HG02943 (cell line): ENCODE data around the gene CIDEC.
"Not testable (repeated sequence)": the region's sequence is repeated elsewhere in the genome, so short reads cannot be mapped to it uniquely, and the experiment has no call there.

Source experiments
- ATAC-seq: cut with Tn5 transposase; IDR thresholded peaks from one replicate; pipeline ENCODE4 v1.9.1; 2021; ENCODE audit warnings: mild to moderate bottlenecking, low read depth, moderate library complexity; ENCODE audit not compliant: unreplicated experiment

The CIDEC gene

DNA sequence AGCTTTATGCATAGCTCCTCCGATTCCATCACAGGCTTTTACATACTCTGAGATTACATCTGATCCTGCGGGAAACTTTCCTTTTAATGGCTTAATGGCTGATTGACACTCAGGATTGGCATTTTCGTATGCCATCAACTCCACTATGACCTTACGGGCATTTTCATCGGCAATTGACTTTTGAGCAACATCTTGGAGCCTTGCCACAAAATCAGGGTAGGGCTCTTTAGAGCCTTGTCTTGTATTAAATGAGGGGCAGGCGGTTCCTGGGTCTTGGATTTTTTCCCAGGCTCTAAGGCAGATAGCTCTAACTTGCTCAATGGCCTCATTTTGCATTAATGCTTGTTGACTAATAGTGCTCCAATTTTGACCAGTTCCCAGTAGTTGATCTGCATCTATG is 28.1 kb downstream of the CIDEC start:
- ATAC-seq = not testable (repeated sequence)

DNA sequence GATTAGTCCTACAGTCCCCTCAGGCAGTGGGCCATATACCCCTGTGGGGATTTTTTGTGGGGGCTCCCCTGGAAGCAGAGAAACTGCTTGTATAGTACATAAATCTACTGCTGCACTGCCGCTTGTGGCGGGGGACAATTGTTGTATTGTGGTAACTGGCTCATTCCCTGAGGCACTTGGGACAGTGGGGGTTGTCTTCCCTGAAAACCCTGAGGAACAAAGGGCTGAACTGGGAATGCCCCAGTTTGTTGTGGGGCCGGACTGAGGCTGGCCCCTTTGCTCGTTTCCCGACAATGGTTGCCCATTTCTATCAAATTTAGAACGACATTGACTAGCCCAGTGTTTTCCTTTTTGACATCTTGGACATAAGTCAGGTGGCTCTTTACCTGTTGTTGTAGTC is 28.7 kb downstream of the CIDEC start:
- not testable (repeated sequence) for ATAC-seq

GRCh38 chr3:9848860-9849259 is 31.2 kb downstream of the CIDEC start:
- not testable (repeated sequence) for ATAC-seq

DNA sequence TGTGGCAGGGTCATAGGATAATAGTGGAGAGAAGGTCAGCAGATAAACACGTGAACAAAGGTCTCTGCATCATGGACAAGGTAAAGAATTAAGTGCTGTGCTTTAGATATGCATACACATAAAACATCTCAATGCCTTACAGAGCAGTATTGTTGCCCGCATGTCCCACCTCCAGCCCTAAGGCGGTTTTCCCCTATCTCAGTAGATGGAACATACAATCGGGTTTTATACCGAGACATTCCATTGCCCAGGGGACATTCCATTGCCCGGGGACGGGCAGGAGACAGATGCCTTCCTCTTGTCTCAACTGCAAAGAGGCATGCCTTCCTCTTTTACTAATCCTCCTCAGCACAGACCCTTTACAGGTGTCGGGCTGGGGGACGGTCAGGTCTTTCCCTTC is 32.2 kb downstream of the CIDEC start:
- not testable (repeated sequence) for ATAC-seq

DNA sequence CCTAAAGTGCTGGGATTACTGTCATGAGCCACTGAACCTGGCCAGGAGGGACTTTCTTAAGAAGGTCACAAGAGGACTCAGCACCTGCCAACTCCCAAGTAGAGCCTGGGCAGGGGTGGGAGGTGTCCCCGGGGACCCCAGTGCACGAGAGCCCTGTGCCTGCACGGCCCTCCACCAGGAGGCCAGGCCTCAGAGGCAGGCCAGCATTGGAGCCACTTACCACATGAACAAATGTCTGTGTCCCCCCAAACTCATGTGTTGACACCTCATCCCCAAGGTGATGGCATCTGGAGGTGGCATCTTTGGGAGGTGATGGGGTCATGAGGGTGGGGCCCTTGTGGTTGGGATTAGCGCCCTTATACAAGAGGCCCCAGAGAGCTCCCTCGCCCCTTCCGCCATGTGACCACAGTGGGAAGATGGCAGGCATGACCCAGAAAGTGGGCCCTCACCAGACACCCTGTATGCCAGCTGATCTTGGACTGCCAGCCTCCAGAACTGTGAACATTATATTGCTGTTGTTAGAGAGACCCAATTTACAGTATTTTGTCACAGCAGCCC is 33.0 kb downstream of the CIDEC start:
- no peak for ATAC-seq

DNA sequence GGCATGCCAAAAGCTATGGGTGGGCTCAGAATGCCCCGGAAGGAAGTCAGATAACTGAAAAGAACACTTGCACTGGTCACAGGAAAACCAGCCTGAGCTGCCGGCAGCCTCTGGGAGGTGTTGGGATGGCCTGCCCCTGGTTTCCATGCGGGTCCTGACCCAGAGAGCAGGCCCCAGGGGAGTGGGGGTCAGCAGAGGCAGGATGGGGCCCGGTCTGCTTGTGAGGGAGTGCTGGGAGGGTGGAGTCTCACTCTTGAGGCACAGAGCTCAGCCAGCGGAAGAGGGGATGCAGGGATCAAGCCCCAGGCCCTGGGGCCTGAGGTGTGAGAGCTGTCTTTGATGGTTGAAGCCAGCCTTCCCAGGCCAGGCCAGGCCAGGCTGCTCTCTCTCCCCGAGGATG is 33.8 kb downstream of the CIDEC start:
- no peak for ATAC-seq

DNA sequence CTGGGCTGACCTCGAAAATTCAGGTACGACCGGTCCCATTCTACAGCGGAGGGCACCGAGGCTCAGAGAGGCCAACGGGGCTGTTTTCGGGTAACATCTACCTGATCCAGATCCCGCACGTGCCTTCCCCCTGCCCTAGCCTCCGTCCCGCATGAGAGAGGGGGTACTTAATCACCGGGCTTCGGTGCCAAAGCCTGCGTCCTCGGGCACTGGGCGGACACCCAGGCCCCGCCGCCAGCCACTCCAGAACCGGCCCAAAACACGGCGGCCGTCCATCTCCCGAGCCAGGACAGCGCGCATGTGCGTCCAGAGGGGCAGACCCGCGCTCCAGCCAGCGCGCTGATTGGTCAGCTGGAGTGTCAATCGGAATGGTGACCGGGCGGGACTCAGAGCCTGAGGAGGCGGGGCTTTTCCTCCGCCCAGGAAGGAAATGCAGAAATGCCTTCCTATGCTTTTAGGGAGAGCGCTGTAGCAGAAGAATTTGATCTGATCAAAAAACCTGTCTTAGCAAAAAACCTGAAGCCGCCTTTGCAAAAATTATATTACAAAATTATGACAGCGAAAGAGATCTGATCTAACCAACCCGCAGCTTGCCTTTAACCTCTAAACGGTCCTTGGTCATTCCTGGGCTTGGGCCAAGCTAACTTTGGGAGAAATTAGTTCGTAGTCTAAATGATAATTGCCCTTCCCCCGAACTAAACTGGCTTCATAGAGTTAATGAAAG is 36.2 kb downstream of the CIDEC start, which contains the start of gene RPUSD3:
TSS of gene RPUSD3 (minus strand) at position 294 of the 724 bp plus-strand sequence. CDS start at position 276, 18 bp downstream.
- peak; percentile 92 for ATAC-seq

- no peak for ATAC-seq
Measured at GRCh38 chr3:9841015-9841414, 39.0 kb downstream of the CIDEC start.

DNA sequence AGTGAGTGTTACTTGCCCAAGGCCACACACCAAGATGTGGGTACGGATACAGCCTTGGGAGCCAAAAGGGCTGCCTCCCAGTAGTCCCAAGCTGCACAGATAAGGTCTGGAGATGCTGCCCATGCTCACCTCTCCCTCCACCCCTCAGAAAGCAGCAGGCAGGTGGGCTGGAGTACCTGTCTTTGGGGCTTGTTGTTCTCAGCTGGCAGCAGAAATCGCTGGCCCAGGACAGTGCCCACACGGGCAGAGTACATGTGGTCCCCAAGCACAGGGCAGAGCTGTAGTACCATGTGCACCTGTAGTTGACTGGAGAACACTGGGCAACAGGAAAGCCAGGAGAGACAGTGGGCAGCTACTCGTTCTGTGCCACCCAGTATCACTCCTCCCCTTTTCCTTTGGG is 41.2 kb downstream of the CIDEC start:
- no peak for ATAC-seq

- no peak for ATAC-seq
Measured at GRCh38 chr3:9837701-9838582, 42.1 kb downstream of the CIDEC start.

DNA sequence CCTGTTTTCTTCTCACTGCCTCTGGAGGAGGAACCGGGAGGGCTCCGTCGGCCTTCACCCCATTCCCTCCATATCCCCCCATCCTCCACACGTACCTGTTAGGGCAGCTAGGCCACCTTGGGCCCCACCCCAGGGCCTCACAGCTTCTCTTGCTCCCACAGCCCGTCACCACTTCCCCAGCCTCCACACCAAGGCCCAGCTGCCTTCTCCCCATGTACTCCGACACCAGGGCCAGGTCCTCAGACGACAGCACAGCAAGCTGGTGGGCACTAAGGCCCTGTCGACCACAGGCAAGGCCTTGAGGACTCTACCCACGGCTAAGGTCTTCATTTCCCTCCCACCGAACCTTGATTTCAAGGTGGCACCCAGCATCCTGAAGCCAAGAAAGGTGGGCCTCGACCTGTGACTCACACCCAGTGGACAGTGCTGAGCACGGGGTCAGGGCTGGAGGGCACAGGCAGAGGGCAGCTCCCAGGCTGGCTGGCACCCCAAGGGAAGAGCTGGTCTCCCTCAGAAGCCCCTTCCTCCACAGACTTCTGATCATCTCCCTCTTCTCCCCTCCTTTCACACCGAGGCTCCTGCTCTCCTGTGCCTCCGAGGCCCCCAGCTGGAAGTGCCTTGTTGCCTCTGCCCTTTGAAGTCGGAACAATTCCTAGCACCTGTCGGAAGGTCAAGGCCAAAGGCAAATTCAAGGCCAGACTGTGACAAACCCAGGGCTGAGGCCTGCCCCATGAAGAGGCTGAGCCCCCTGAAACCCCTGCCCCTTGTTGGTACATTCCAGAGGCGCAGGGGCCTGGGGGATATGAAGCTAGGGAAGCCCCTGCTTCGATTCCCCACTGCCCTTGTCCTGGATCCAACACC is 45.3 kb downstream of the CIDEC start:
- no peak for ATAC-seq

DNA sequence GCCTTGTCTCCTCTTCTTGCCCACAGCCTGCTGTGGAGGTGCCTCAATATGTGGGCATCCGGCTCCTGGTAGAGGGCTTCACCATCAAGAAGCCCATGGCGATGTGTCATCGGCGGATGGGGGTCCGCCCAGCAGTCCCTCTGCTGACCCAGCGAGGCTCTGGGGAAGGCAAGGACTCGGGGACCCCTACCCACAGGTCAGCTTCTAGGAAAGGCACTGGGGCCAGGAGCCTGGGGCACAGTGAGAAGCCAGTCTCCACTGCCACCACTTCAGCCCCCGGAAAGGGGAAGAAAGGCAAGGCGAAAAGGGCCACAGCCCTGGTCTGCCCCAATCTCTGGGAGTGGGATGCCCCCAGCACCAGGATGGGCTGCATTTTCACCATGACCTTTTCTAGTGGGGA is 47.0 kb downstream of the CIDEC start:
- no peak for ATAC-seq

DNA sequence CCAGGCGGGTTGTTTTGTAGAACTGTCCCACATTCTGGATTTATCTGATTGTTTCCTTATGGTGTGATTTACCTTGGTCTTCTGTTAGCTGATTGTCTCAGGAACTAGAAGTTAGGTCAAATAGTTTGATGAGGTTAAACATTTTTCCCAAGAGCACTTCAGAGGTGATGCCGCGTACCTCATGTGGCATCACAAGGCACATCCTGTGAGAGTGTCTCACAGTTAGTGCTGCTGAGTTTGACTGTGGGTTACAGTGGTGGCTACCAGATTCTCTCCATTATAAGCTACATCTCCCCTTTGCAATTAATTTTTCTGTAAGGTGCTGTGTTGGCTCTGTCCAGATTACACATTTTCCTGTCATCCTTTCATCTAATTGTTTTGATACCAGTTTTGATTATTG is 48.8 kb downstream of the CIDEC start:
- ATAC-seq = no peak

- ATAC-seq = no peak
Measured at GRCh38 chr3:9828801-9829755, 51.0 kb downstream of the CIDEC start.

- ATAC-seq = no peak
Measured at GRCh38 chr3:9826815-9827573, 53.1 kb downstream of the CIDEC start.

GRCh38 chr3:9825451-9826040 is 54.5 kb downstream of the CIDEC start:
- ATAC-seq = no peak

DNA sequence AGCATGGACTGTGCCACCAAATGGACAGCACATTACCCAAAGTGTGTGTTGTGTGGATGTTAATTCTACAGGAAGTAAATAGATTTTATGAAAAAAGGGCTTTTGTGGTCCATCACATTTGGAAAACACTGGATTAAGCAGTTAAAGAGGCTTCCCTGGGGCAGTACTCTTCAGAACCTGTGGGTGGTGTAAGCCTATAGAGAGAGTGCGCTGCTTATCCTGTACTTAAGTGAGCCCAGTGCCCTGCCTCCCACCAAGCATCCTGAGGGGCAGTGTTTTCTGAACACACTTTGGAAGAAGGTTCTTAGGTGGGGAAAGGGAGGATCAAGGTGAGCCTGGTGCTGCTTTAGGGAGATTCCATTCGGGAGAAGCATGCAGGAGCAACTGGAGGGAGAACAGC is 59.1 kb downstream of the CIDEC start:
- ATAC-seq = no peak

GRCh38 chr3:9820543-9820942 is 59.5 kb downstream of the CIDEC start:
- ATAC-seq = no peak
